Measurements from ENCODE around the gene EHBP1.

DNA sequence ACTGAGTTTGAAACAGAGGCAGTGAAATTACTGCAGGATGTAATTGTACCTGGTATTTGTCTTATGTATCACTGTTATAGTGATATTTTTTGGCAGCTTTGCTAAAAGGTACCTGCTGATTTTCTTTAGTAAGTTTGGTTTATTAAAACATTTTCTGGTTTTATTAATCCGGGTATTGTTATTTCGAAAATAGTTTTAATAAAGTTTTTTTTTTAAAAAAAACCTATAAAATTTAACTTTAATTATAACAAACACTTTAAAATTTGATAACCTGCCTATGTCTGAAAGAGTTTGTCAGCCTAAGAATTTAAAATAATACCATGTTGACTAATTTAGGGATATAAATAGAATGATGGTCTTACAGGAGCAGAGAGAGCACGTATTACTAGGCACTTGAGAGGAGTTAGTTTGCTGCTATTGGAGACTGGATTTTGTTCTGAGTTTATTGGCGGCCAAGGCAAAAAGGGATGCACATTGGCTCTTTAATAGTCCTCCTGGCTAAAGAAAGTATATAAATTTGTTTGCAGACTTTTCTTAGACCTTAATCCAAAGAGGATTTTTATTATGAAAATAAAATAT lies 12.1 kb downstream of the EHBP1 start:
- no peak for TF ChIP-seq CTCF (conservative IDR thresholded peaks at IDR 0.05; ENCODE audit: low read depth, low read length)
- TF ChIP-seq EZH2 (IDR thresholded peaks at IDR 0.05; ENCODE audit: borderline replicate concordance, low read depth, low read length, poor library complexity, severe bottlenecking): no peak
